Superior temporal gyrus (tissue), 1 donor: ENCODE results near the gene MAPK6.
A peak's percentile ranks its signal among the peaks of the same experiment; 100 is the strongest.

Experiments used
- DNase-seq: peaks from one replicate; pipeline ENCODE4 v3.0.0-alpha.2; 2016; ENCODE audit errors: extremely low spot score

MAPK6 gene

GRCh38 chr15:52102463-52102862 is 83.4 kb downstream of the MAPK6 start:
- DNase-seq = no peak

- DNase-seq = peak; percentile 40
Observed at GRCh38 chr15:52103217-52104207, 84.5 kb downstream of the MAPK6 start.

GRCh38 chr15:52104532-52105004 is 85.5 kb downstream of the MAPK6 start:
- no peak for DNase-seq

GRCh38 chr15:52105846-52106245 is 86.8 kb downstream of the MAPK6 start:
- no peak for DNase-seq

GRCh38 chr15:52106641-52107040 is 87.6 kb downstream of the MAPK6 start:
- no peak for DNase-seq

GRCh38 chr15:52107238-52107637 is 88.2 kb downstream of the MAPK6 start:
- no peak for DNase-seq

- no peak for DNase-seq
Observed at GRCh38 chr15:52109559-52110451, 90.8 kb downstream of the MAPK6 start.

GRCh38 chr15:52111517-52112202 is 92.6 kb downstream of the MAPK6 start:
- DNase-seq = no peak

- DNase-seq = no peak
Observed at GRCh38 chr15:52112203-52112750, 93.3 kb downstream of the MAPK6 start.

- DNase-seq = no peak
Observed at GRCh38 chr15:52113235-52113634, 94.2 kb downstream of the MAPK6 start.

GRCh38 chr15:52113708-52114107 is 94.7 kb downstream of the MAPK6 start:
- DNase-seq = no peak

- DNase-seq = peak; percentile 83
Observed at GRCh38 chr15:52114261-52115055, 95.4 kb downstream of the MAPK6 start.

GRCh38 chr15:52115598-52116427 is 96.8 kb downstream of the MAPK6 start:
- no peak for DNase-seq
